Measurements from ENCODE around the gene ZMIZ2.

The ZMIZ2 gene

DNA sequence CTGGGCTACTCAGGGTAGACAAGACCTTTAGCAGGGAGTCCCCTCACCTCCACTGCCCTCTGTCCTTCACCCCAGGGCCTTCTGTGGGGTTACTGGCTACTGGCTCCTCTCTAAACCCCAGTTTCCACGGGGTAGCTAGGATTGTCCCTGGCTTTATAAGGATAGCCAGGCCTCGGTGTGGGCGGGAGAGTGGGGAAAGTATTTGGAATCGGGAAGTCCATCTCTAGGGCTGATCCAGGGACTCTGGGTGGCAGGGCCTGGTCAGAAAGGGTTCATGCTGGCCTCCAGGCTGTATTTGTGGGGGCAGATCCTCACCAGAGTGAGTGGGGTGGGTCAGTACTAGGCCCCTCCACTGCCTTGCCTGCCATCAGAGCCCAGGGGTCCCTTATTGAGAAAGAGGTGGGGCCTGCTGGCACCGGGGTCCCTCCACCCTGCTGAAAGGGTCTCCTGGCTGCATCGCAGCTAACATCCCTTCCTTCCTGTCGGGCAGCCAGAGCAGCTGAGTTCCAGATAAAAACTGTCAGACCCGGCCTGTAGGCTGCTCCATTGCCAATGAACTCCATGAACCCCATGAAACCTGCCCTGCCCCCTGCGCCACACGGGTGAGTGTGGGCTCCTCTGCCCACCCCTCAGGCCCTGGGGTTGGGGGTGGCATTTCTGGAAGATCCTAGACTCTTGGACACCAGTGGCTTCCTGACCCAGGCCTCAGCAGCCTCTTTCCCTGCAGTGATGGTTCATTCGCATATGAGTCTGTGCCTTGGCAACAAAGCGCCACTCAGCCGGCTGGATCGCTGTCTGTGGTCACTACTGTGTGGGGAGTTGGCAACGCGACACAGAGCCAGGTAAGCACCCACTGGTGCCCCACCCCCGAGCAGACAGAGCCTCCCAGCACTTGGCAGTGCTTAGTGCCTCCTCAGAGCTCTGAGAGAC, 7.3 kb downstream of the ZMIZ2 start:
- no peak for DNase-seq (ENCODE audit: low read depth)

DNA sequence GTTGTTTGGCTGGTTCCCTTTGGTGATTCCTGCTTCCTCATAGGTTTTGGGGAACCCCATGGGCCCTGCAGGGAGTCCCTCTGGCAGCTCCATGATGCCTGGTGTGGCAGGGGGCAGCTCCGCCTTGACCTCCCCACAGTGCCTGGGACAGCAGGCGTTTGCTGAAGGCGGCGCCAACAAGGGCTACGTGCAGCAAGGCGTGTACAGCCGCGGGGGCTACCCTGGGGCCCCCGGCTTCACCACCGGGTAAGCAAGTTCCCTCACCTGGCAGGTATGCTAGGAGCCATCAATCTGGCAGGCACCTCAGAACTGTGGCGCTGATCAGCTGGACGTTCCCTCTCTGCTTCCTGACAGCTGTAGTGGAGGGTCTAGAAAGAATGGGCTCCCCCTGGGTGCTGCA, 8.3 kb downstream of the ZMIZ2 start:
- DNase-seq (ENCODE audit: low read depth), result no peak

DNA sequence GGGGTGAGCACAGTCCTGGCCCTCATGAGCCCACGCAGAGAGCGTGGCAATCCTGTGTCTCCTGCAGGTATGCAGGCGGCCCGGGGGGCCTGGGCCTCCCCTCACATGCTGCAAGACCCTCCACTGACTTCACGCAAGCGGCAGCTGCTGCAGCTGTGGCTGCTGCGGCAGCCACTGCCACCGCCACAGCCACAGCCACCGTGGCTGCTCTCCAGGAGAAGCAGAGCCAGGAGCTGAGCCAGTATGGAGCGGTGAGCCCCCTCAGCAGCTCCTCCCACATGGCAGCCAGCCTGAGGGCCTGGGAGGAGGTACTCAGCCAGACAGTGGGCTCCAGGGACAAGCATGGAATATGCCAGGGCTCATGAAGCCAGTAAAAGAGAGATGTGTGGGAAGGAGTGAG, 8.7 kb downstream of the ZMIZ2 start:
- DNase-seq (ENCODE audit: low read depth), result no peak

DNA sequence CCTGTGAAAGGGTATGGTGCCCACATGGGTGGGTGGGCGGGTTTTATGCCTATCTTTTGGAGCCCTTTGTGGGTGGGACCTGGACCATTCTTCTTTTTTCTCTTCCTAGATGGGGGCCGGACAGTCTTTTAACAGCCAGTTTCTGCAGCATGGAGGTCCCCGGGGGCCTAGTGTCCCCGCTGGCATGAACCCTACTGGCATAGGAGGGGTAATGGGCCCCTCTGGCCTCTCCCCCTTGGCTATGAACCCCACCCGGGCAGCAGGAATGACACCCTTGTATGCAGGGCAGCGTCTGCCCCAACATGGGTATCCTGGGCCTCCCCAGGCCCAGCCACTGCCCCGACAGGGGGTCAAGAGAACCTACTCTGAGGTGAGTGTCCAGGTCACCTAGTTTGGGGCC, 9.1 kb downstream of the ZMIZ2 start:
- no peak for DNase-seq (ENCODE audit: low read depth)

DNA sequence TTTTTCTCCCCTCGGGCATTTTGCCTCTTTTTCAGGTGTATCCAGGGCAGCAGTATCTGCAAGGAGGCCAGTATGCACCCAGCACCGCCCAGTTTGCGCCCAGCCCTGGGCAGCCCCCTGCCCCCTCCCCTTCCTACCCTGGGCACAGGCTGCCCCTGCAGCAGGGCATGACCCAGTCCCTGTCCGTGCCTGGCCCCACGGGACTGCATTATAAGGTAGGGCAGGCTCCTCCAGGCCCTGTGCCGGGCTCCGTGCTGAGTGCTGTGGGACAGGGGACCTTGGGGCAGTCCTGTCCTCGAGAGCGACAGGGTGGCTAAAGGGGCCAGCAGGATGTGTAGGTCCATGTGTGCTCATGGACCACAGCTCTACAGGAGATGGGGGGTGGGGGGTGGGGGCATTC, 10.6 kb downstream of the ZMIZ2 start:
- DNase-seq (ENCODE audit: low read depth), result no peak

DNA sequence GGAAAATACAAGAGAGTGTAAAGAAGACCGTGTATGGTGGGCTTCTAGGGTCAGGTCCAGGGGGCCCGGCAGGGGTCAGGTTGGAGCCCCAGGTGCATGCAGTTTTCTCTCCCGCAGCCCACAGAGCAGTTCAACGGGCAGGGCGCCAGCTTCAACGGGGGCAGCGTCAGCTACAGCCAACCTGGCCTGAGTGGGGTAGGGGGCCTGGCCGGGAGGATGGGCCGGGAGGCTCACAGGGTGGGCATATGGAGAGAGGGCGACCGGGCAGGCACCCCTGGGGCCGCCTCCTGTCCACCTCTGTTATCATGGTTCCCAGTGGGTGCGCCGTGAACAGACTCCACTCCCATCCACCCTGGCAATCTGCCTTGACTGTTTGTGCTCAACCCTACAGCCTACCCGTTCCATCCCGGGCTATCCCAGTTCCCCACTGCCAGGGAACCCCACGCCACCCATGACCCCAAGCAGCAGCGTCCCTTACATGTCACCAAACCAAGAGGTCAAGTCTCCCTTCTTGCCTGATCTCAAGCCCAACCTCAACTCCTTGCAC, 11.5 kb downstream of the ZMIZ2 start:
- no peak for DNase-seq (ENCODE audit: low read depth)

DNA sequence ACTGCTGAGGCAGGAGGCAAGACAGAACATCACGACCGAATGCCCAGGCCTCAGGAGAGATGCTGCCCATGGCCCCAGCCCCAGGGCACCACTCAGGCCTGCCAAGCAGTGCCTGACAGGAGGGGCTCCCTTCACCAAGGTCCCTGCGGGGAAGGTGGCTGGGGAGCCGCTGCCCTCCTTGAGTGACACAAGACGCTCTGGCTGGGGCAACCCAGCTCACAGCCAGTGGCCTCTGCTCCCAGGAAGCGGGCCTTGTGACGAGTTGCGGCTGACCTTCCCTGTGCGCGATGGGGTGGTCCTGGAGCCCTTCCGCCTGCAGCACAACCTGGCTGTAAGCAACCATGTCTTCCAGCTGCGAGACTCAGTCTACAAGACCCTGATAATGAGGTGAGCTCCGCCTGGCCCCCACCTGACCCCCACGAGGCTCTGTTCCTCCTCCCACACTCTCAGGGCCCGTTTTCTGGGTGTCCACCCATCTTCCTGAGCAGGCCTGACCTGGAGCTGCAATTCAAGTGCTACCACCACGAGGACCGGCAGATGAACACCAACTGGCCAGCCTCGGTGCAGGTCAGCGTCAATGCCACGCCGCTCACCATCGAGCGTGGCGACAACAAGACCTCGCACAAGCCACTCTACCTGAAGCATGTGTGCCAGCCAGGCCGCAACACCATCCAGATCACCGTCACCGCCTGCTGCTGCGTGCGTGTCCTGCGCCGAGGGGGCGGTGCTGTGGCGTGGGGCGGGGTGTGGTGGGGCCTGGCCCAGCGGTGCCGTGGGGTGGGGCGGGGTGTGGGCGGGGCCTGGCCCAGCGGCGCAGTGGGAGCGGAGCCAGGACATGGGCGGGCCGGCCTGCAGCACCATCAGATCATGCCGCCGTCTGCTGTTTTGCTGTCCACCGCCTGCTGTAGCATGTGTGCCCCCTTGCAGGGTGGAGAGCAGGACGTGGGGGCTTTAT, 12.8 kb downstream of the ZMIZ2 start:
- DNase-seq (ENCODE audit: low read depth), result no peak

DNA sequence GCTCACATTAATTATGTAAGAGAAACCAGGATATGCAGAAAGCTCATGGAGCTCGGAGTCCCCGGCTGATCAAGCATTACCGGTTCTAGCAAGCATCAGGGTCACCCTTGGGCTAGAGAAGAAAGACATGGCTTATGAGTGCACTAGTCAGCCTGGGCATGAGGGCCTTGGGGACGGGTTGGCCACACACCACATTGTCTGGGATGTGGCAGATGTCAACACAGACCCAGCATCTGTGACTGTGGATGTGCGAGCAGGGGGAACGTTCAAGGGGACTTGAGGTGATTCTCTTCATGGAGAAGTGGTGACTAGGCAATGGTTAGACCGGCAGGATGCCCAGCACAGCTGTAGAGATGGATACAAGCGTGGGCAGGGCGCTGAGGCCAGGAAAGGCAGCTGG, 13.7 kb downstream of the ZMIZ2 start:
- no peak for DNase-seq (ENCODE audit: low read depth)

DNA sequence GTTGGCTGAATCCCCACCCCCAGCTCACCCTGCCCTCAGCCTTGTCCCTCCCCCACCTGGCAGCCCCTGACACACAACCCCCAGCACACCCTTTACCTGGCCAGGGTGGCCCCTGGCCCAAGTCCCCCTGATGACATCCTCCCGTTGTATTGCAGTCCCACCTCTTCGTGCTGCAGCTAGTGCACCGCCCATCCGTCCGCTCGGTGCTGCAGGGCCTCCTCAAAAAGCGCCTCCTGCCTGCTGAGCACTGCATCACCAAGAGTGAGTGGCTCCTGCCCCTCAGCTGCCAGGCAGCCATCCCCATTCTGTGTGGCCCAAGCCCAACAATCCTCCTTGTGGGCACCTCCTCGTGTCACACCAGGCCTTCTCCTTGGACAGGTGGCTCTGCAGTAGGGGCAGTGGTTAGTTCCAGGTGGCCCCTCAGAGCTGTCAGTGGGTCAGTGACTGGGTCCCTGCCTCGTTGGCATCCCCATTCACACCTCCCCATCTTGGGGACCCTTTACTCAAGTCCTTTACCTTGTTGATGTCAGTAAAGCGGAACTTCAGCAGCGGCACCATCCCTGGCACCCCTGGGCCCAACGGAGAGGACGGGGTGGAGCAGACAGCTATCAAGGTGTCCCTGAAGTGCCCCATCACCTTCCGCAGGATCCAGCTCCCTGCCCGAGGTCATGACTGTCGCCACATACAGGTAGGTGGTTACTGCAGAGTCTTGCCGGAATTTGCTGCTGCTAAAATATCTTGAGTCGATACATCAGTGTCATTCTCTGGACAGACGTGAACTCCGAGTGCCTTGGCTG, 14.3 kb downstream of the ZMIZ2 start:
- no peak for DNase-seq (ENCODE audit: low read depth)

DNA sequence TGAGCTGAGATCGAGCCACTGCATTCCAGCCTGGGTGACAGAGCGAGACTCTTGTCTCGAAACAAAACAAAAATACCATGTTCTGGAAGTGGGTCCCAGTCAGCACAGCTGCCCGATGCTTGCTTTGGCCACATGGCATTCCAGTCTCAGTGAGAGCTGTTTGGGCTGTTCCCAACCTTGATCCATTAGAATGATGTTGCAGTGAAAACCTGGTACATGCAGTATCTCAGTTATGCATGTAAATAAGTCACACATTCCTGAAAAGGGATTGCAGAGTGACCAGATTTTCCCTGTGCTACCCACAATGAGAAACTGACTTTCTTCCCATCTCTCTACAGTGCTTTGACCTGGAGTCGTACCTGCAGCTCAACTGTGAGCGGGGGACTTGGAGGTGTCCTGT, 15.4 kb downstream of the ZMIZ2 start:
- no peak for DNase-seq (ENCODE audit: low read depth)

DNA sequence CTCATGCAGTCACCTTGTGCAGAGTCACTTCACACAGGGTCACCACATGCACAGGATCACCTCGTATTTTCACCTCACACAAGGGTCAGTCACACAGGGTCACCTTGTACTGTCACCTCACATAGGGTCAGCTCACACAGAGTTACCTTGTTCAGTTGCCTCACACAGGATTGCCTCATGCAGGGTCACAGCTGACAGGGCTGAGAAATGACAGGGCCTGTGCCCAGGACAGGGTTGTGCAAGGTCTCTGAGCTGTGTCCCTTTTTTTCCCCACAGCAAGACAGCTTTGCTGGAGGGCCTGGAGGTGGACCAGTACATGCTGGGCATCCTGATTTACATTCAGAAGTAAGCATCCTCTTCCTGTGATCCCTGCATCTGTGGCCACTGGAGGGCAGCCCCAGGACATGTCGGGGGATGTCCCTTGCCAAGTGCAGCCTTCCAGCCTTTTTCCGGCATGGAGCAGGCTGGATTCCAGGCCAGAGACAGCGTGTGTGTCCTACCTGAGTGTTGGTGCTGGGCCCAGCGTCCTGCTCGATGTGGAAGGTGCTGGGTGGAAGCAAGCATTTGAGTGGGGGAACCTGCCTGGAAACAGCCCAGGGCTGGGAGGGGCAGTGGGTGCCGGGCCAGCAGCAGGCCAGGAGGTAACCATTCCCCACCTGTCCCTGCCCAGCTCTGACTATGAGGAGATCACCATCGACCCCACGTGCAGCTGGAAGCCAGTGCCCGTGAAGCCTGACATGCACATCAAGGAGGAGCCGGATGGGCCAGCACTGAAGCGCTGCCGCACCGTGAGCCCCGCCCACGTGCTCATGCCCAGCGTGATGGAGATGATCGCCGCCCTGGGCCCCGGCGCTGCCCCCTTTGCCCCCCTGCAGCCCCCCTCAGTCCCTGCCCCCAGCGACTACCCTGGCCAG, 16.3 kb downstream of the ZMIZ2 start:
- DNase-seq (ENCODE audit: low read depth), result no peak

DNA sequence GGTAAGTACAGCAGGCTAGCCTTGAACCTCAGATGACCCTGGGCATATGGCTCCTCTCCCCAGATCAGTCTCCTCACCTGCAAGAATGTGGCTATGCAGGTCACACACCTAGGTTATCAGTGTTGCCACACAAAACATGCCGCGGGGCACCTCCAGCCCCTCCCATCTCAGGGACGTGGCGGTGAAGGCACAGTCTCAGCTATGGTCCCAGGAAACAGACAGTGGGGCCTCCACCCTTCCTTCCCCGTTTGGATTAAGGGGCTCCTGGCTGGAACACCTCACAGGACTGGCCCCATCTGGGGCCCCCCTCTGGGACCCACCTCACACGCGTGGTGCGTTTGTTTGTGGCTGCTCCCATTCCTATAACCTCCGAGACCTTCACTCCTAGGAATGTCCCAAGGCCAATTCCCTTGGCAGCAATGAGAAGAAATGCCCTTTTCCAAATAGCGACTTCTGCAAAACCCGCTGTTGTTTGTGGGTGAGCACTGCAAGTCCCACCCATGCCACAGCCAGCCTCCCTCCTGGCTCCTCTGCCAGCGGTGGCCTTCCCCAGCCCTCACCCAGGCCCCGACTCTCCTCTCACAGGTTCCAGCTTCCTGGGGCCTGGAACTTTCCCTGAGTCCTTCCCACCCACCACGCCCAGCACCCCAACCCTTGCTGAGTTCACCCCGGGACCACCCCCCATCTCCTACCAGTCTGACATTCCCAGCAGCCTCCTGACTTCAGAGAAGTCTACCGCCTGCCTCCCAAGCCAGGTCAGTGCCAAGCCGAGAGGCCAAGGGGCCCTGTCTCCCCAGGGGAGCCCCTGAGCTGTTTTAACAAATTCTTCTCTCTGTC, 17.1 kb downstream of the ZMIZ2 start:
- no peak for DNase-seq (ENCODE audit: low read depth)

DNA sequence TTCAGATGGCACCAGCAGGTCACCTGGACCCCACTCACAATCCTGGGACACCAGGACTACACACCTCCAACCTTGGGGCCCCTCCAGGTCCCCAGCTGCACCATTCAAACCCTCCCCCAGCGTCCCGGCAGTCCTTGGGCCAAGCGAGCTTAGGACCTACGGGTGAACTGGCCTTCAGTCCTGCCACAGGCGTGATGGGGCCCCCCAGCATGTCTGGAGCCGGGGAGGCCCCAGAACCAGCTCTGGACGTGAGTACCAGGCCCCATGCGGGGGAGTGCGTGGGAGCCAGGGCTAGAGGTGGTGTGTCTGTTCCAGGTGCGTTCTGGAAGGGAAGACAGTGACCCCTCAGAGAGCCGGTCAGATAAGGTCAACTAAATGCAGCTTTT, 17.8 kb downstream of the ZMIZ2 start:
- no peak for DNase-seq (ENCODE audit: low read depth)

DNA sequence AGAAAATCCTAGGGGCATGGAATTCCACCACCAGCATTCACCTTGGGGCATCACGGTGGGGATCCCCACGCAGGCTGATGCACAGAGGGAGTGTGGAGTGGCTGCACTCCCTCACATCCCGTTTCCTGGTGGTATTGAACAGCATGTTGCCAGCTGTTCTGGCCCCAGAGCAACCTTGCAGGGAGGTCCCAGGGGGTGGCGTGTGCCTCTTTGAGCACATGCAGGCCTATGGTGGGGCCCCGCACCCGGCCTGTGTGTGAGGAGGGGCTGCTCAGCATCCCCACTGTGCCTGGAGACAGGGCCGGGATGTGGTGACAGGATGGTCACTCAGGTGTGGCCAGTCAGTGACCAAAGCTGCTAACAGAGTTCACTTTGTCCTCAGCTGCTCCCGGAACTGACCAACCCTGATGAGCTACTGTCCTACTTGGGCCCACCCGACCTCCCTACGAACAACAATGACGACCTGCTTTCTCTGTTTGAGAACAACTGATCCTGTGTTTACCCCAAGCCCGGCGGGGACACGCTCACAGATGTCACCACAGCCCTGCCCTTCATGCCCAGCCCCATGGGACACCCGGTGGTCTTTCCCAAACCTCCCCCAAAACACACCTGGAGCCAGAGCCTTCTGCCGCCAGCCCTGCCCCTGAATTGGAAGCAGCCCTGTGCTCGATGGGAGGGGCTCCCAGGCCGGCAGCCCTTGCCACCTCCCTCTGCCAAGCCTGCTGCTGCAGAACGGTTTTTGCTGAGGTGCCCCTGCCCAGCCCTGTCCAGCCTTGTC, 18.7 kb downstream of the ZMIZ2 start:
- DNase-seq (ENCODE audit: low read depth), result no peak

DNA sequence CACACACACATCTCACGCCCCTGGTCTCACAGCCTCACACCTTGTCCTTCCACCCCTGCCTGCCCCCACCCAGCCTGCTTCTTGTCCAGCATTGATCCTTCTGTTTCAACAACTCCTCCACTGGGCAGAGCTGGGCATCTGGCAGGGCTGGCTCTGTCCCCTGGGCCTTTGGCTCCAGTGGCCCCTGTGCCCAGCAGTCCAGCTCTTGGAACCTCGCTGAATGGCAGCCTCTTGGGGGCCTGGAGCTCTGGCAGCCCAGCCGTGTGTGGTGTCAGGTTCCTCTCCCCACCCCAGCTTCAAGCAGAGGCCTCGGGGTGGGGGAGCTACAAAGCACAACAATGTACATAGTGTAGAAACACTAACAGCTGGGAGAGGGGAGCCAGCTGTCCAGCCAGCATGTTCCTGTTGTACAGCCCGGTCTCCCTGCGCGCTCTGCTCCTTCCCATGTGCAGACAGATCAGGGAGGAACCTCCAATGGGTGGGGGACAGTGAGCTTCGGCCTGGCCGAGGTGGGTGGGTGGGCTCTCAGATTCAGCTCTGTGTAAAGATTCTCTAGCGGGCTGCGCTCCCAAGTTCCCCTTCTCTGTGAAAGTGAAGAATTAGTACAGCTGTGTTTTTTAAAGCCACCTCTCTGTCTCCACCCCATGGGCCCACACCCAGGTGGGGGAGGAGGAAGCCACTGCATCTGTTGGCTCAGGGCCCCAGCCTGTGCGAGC, 19.4 kb downstream of the ZMIZ2 start:
- no peak for DNase-seq (ENCODE audit: low read depth)

DNA sequence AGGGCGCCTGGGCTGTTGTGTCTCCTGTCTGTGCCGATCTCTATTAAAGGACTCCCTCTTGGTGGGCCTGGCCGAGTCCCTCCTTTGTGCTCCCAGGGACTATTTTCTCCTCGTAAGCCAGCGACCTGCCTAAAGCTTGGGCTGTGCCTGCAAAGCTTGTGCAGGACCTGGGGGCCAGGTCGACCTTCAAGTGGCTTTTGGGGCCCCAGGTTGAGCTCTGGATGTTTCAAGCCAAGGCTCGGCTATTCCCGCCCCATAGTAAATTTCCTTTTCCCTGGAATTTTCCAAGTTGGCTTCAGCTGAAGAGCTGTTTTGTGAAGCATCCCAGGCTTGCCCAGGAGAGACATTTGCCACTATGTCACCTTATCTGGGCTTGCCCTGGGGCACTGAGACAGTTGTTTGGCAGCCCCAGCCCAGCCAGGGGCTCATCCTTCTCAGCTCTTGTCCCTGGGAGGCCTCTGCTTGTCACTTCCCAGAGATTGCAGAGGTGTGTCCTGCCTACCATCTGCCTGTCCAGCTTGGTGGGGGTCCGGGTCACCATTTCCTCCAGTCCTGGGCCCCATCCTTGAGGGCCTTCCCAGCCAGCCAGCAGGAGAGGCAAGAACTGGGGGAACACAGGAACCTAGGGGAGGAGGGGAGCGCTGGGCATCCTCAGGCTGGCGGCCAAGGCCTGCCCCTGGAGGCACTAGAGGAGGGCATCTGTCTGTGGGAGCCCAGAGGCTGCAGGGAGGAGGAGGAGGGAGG, 20.2 kb downstream of the ZMIZ2 start:
- no peak for DNase-seq (ENCODE audit: low read depth)

DNA sequence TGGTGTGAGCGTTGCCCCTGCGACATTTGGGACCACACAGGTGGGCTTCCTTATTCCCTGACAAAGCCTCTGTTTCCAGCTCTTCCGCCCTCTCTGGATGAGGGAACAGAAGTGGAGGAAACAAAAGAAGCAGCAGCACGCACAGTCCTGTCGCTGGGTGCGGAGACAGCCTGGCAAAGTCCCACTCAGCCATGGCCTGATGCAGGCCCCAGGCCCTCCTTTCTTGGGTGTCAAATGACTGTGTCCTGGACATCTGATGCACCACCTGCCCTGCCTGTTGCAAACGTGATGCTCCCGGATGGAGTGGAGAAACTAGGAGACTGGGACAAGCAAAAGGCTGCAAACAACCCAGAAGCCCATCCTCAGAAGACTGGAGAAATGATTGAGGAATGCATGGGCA, 20.7 kb downstream of the ZMIZ2 start:
- no peak for DNase-seq (ENCODE audit: low read depth)
